BE2C (cell line): ENCODE data around the gene PER3.

Source experiments
- DNase-seq: peaks from one replicate; pipeline ENCODE4 v3.0.0-alpha.2; 2020
- H3K27me3 ChIP-seq: fragments of 250-450 bp; sonication (Bioruptor Pico); 2 replicates; pipeline ENCODE4 v1.5.1; 2020; ENCODE audit warnings: mild to moderate bottlenecking
- H3K36me3 ChIP-seq: fragments of 250-450 bp; sonication (Bioruptor Pico); 2 replicates; pipeline ENCODE4 v1.5.1; 2020; ENCODE audit warnings: mild to moderate bottlenecking
- H3K4me1 ChIP-seq: fragments of 250-450 bp; sonication (Bioruptor Pico); 2 replicates; pipeline ENCODE4 v1.5.1; 2020
- H3K4me3 ChIP-seq: 2 replicates; pipeline ENCODE4 v1.5.1; 2011; ENCODE audit warnings: low read depth, low read length
- H3K9me3 ChIP-seq: fragments of 250-450 bp; sonication (Bioruptor Pico); 2 replicates; pipeline ENCODE4 v1.5.1; 2020
- TF ChIP-seq, protein P1 (sequence below): IDR thresholded peaks from 2 replicates; pipeline ENCODE4 v1.5.1; 2012; ENCODE audit warnings: mild to moderate bottlenecking, low read depth, low read length

PER3 gene

DNA sequence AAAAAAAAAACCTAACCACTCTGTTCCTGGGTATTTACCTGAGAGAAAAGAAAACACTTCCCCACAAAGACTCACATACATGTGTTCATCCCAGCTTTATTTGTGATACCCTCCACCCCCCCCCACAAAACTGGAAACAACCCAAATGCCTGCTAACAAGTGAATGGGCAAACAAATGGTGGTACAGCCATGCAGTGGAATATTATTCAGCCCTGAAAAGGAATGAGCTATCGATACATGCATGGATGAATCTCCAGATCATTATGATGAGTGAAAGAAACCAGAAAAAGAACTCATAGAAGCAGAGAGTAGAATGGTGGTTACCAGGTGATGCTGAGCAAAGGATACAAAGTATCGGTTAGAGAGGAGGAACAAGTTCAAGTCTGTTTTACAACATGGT is 106.8 kb downstream of the PER3 start:
- H3K36me3 ChIP-seq = no peaks in the 10 kb centered on the region
- no peaks in the 10 kb centered on the region for H3K9me3 ChIP-seq
- H3K4me3 ChIP-seq = no peak overlapping the region
- DNase-seq = no peak
- H3K27me3 ChIP-seq = no peaks in the 10 kb centered on the region
- TF ChIP-seq, protein P1, sequence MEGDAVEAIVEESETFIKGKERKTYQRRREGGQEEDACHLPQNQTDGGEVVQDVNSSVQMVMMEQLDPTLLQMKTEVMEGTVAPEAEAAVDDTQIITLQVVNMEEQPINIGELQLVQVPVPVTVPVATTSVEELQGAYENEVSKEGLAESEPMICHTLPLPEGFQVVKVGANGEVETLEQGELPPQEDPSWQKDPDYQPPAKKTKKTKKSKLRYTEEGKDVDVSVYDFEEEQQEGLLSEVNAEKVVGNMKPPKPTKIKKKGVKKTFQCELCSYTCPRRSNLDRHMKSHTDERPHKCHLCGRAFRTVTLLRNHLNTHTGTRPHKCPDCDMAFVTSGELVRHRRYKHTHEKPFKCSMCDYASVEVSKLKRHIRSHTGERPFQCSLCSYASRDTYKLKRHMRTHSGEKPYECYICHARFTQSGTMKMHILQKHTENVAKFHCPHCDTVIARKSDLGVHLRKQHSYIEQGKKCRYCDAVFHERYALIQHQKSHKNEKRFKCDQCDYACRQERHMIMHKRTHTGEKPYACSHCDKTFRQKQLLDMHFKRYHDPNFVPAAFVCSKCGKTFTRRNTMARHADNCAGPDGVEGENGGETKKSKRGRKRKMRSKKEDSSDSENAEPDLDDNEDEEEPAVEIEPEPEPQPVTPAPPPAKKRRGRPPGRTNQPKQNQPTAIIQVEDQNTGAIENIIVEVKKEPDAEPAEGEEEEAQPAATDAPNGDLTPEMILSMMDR = no peak
- H3K4me1 ChIP-seq = no peaks in the 10 kb centered on the region

DNA sequence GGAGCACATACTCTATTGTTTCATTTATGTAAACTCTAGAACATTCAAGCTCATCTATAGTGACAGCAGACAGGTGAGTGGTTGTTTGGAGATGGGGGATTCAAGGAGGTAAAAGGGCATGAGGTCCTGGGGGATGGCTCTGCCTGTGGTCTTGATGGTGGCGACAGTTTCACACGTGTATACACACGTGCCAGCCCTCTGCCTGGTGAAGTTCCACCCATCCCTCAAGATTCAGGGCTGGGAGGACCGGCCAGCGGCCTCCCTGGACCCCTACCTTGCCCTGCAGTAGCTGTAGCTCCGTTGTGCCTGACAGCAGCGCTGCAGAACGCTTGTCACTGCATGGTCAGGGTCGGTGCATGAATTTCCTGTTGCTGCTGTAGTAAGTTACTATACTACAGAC is 107.7 kb downstream of the PER3 start:
- no peak for DNase-seq
- TF ChIP-seq, protein P1 = no peak
- H3K4me3 ChIP-seq = no peak overlapping the region
- no peaks in the 10 kb centered on the region for H3K9me3 ChIP-seq
- H3K36me3 ChIP-seq = no peaks in the 10 kb centered on the region
- H3K4me1 ChIP-seq = no peaks in the 10 kb centered on the region
- H3K27me3 ChIP-seq = no peaks in the 10 kb centered on the region

DNA sequence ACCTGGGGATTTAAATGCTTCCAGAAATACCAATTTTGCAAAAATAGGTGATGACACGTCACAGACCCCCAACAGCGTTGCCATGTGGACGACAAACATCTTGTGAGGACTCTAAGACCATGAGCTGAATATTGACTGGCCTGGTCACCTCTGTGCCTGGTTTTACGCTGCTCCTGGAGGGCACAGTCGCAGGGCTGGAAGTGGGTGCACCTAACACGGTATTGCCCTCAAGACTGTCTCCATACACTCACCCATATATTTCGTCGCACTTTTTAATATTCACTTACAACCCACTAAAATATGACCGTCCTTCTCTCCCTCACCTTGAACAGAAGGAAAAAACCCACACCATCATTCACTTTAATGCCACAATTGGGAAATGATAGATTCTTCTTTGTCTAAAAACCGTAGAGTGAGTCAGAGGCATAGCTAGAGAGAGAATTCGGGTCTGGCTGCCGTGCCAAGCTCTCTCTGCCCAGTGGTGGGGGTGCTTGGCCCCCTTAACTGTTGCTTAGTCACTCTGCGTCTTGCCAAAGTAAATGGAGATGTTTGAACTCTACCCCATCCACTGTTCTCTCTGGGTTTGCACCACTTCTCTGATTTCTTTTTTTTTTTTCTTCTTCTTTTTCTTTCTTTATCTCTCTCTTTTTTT is 109.6 kb downstream of the PER3 start:
- Histone ChIP-seq H3K4me3 (no peak overlapping the region), H3K36me3 (no peaks in the 10 kb centered on the region), H3K4me1 (no peaks in the 10 kb centered on the region), H3K9me3 (no peaks in the 10 kb centered on the region), H3K27me3 (no peaks in the 10 kb centered on the region)
- TF ChIP-seq, protein P1 = no peak
- no peak for DNase-seq
